Activated effector memory CD4-positive, alpha-beta T cell treated with anti-CD3 and anti-CD28 coated beads, Interleukin-2, amount 50 U/mL, for 16 hours (primary cell): ENCODE measurements around the gene PIGB.
"Not testable (repeated sequence)": the region's sequence is repeated elsewhere in the genome, so short reads cannot be mapped to it uniquely, and the experiment has no call there.

Experiments
- DNase-seq: peaks from one replicate; pipeline ENCODE4 v3.0.0-alpha.2; 2020

Gene PIGB

GRCh38 chr15:55302801-55303200 is 16.2 kb upstream of the PIGB start:
- not testable (repeated sequence) for DNase-seq

- no peak for DNase-seq
These were observed 665 bp downstream of the PIGB start for GRCh38 chr15:55319537-55320237.

- no peak for DNase-seq
These were observed 1.2 kb downstream of the PIGB start for GRCh38 chr15:55320238-55320550.

GRCh38 chr15:55320963-55321362 is 1.9 kb downstream of the PIGB start:
- DNase-seq, result no peak

GRCh38 chr15:55322467-55322866 is 3.4 kb downstream of the PIGB start:
- DNase-seq, result no peak

- DNase-seq, result no peak
These were observed 8.4 kb downstream of the PIGB start for GRCh38 chr15:55327387-55327786.

GRCh38 chr15:55334371-55334770 is 15.3 kb downstream of the PIGB start:
- DNase-seq, result no peak

GRCh38 chr15:55334997-55335396 is 16.0 kb downstream of the PIGB start:
- no peak for DNase-seq

- DNase-seq, result no peak
These were observed 18.1 kb downstream of the PIGB start for GRCh38 chr15:55337160-55337559.

- no peak for DNase-seq
These were observed 24.1 kb downstream of the PIGB start for GRCh38 chr15:55343168-55343567.

GRCh38 chr15:55344206-55344605 is 25.2 kb downstream of the PIGB start:
- DNase-seq, result no peak

- DNase-seq, result no peak
These were observed 29.3 kb downstream of the PIGB start for GRCh38 chr15:55348281-55348778.

GRCh38 chr15:55349282-55349681 is 30.3 kb downstream of the PIGB start:
- DNase-seq, result no peak

- no peak for DNase-seq
These were observed 34.0 kb downstream of the PIGB start for GRCh38 chr15:55353025-55353424.

GRCh38 chr15:55356985-55357585 is 38.1 kb downstream of the PIGB start:
- DNase-seq, result no peak

- DNase-seq, result no peak
These were observed 38.8 kb downstream of the PIGB start for GRCh38 chr15:55357774-55358173.

- no peak for DNase-seq
These were observed 39.4 kb downstream of the PIGB start for GRCh38 chr15:55358471-55358870.

- DNase-seq, result no peak
These were observed 41.2 kb downstream of the PIGB start for GRCh38 chr15:55360256-55360655.

GRCh38 chr15:55361048-55361447 is 42.0 kb downstream of the PIGB start:
- DNase-seq, result no peak

- DNase-seq, result no peak
These were observed 43.6 kb downstream of the PIGB start for GRCh38 chr15:55362641-55363040.

GRCh38 chr15:55366981-55367380 is 48.0 kb downstream of the PIGB start:
- DNase-seq, result no peak

GRCh38 chr15:55372701-55373440 is 53.8 kb downstream of the PIGB start:
- no peak for DNase-seq

- no peak for DNase-seq
These were observed 60.1 kb downstream of the PIGB start for GRCh38 chr15:55379095-55379494.

- no peak for DNase-seq
These were observed 62.6 kb downstream of the PIGB start for GRCh38 chr15:55381595-55381994.
